GM23248 (cell line): ENCODE data around the gene SRCIN1.

ENCODE experiments used
- EZH2 ChIP-seq: fragments of 200-600 bp; sonication (generic); IDR thresholded peaks from 2 replicates; pipeline ENCODE4 v1.6.1; 2018; ENCODE audit warnings: antibody characterized with exemption, mild to moderate bottlenecking; ENCODE audit not compliant: insufficient read depth, poor library complexity, severe bottlenecking
- EZH2phosphoT487 ChIP-seq: fragments of 200-600 bp; sonication (generic); IDR thresholded peaks from 2 replicates; pipeline ENCODE4 v1.6.1; 2018; ENCODE audit warnings: antibody characterized with exemption, moderate library complexity, mild to moderate bottlenecking, low read depth; ENCODE audit not compliant: insufficient read depth

- TF ChIP-seq EZH2phosphoT487, result no peak
- TF ChIP-seq EZH2, result no peak
These were observed 16.2 kb downstream of the SRCIN1 start for GRCh38 chr17:38589462-38590114.
